ENCODE results near the gene FAM209B.

DNA sequence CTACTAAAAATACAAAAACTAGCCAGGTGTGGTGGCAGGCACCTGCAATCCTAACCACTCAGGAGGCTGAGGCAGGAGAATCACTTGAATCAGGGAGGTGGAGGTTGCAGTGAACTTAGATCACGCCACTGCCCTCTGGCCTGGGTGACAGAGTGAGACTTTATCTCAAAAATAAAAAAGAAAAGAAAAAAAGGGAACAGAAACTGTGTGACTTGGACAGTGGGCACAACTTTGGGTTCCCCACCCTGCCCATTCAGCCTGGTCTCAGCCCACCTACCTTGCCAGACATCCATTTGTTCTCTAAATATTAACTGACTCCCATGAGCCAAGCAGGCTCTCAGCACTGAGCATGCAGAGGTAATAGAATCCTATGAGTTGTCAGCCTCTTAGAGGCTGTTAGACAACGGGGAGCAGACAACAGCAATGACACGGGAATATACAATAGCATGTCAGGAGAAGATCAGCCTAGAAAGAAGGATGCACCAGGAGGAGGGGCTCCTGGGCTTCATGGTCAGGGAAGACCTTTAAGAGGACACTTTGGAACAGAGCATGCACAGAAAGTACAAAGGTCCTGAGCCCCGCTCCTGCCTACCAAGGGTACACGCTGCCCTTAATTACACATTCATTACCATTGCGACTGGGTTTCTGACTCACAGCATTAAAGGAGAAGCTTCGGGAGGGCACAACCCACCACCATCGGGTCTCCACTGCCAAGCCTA, 20.0 kb downstream of the FAM209B start:
- TF ChIP-seq, protein P1, sequence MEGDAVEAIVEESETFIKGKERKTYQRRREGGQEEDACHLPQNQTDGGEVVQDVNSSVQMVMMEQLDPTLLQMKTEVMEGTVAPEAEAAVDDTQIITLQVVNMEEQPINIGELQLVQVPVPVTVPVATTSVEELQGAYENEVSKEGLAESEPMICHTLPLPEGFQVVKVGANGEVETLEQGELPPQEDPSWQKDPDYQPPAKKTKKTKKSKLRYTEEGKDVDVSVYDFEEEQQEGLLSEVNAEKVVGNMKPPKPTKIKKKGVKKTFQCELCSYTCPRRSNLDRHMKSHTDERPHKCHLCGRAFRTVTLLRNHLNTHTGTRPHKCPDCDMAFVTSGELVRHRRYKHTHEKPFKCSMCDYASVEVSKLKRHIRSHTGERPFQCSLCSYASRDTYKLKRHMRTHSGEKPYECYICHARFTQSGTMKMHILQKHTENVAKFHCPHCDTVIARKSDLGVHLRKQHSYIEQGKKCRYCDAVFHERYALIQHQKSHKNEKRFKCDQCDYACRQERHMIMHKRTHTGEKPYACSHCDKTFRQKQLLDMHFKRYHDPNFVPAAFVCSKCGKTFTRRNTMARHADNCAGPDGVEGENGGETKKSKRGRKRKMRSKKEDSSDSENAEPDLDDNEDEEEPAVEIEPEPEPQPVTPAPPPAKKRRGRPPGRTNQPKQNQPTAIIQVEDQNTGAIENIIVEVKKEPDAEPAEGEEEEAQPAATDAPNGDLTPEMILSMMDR (IDR thresholded peaks at IDR 0.05), result no peak
- no peak for TF ChIP-seq POLR2A (IDR thresholded peaks at IDR 0.05)

Data from body of pancreas (tissue), 4 donors.